H9 (cell line): ENCODE measurements around the gene ZP1. TPM values are rescaled to one million over a fixed set of nuclear protein-coding genes. Genes with fewer than 3 reads are reported as not detected.

ENCODE experiments used
- DNase-seq: peaks from one replicate; pipeline ENCODE4 v3.0.0-alpha.2; 2017
- H2AFZ ChIP-seq: one replicate; pipeline ENCODE4 v1.6.1; 2013; ENCODE audit warnings: mild to moderate bottlenecking, low read length, control low read depth, moderate library complexity
- H2AK5ac ChIP-seq: 2 replicates; pipeline ENCODE4 v1.6.1; 2013; ENCODE audit warnings: low read length, control low read depth, mixed read lengths; ENCODE audit not compliant: insufficient read length
- H2BK120ac ChIP-seq: one replicate; pipeline ENCODE4 v1.6.1; 2013; ENCODE audit warnings: low read depth, mild to moderate bottlenecking, low read length, control low read depth, inconsistent platforms; ENCODE audit not compliant: poor library complexity, severe bottlenecking
- H2BK12ac ChIP-seq: 2 replicates; pipeline ENCODE4 v1.6.1; 2013; ENCODE audit warnings: low read length, control low read depth, mixed read lengths, low read depth; ENCODE audit not compliant: insufficient read length
- H2BK15ac ChIP-seq: 2 replicates; pipeline ENCODE4 v1.6.1; 2013; ENCODE audit warnings: low read depth, low read length, control low read depth
- H2BK20ac ChIP-seq: one replicate; pipeline ENCODE4 v1.6.1; 2013; ENCODE audit warnings: low read depth, mild to moderate bottlenecking, low read length, control low read depth, inconsistent platforms; ENCODE audit not compliant: poor library complexity, severe bottlenecking
- H2BK5ac ChIP-seq: 2 replicates; pipeline ENCODE4 v1.6.1; 2013; ENCODE audit warnings: low read length, control low read depth, mixed read lengths; ENCODE audit not compliant: insufficient read length
- H3K14ac ChIP-seq: 2 replicates; pipeline ENCODE4 v1.6.1; 2013; ENCODE audit warnings: low read length, control low read depth; ENCODE audit not compliant: insufficient read depth
- H3K18ac ChIP-seq: 2 replicates; pipeline ENCODE4 v1.6.1; 2013; ENCODE audit warnings: low read depth, mild to moderate bottlenecking, mixed read lengths, low read length, control low read depth; ENCODE audit not compliant: insufficient read length
- H3K23ac ChIP-seq: 2 replicates; pipeline ENCODE4 v1.6.1; 2013; ENCODE audit warnings: low read length, control low read depth, mixed read lengths, low read depth; ENCODE audit not compliant: insufficient read length
- H3K23me2 ChIP-seq: 2 replicates; pipeline ENCODE4 v1.6.1; 2013; ENCODE audit warnings: low read depth, mild to moderate bottlenecking, mixed read lengths, low read length, control low read depth; ENCODE audit not compliant: insufficient read length, poor library complexity, severe bottlenecking
- H3K27ac ChIP-seq: 2 replicates; pipeline ENCODE4 v1.5.1; 2013; ENCODE audit warnings: low read length, control low read depth, mixed read lengths, low read depth; ENCODE audit not compliant: insufficient read length
- H3K27me3 ChIP-seq: 2 replicates; pipeline ENCODE4 v1.6.1; 2013; ENCODE audit warnings: low read length, control low read depth, inconsistent platforms; ENCODE audit not compliant: insufficient read depth
- H3K4ac ChIP-seq: 2 replicates; pipeline ENCODE4 v1.6.1; 2013; ENCODE audit warnings: low read depth, mild to moderate bottlenecking, control low read depth, inconsistent platforms, low read length, moderate library complexity
- H3K4me1 ChIP-seq: 2 replicates; pipeline ENCODE4 v1.6.1; 2013; ENCODE audit warnings: low read length, control low read depth, inconsistent platforms; ENCODE audit not compliant: insufficient read depth
- H3K4me2 ChIP-seq: 2 replicates; pipeline ENCODE4 v1.6.1; 2013; ENCODE audit warnings: low read length, control low read depth, mixed read lengths; ENCODE audit not compliant: insufficient read length, insufficient read depth
- H3K56ac ChIP-seq: 2 replicates; pipeline ENCODE4 v1.6.1; 2013; ENCODE audit warnings: low read depth, mild to moderate bottlenecking, mixed read lengths, low read length, control low read depth; ENCODE audit not compliant: insufficient read length
- H3K79me1 ChIP-seq: 2 replicates; pipeline ENCODE4 v1.6.1; 2013; ENCODE audit warnings: low read depth, mild to moderate bottlenecking, moderate library complexity, low read length, control low read depth, inconsistent platforms; ENCODE audit not compliant: insufficient read depth, poor library complexity, severe bottlenecking
- H3K79me2 ChIP-seq: 2 replicates; pipeline ENCODE4 v1.6.1; 2013; ENCODE audit warnings: low read length, control low read depth, inconsistent platforms; ENCODE audit not compliant: insufficient read depth
- H3K9ac ChIP-seq: 2 replicates; pipeline ENCODE4 v1.6.1; 2013; ENCODE audit warnings: low read length, control low read depth, mixed read lengths; ENCODE audit not compliant: insufficient read length; ENCODE audit errors: extremely low read depth
- H3K9me3 ChIP-seq: one replicate; pipeline ENCODE4 v1.6.1; 2013; ENCODE audit warnings: low read depth, low read length, inconsistent platforms; ENCODE audit not compliant: control insufficient read depth
- H3T11ph ChIP-seq: one replicate; pipeline ENCODE4 v1.6.1; 2013; ENCODE audit warnings: mild to moderate bottlenecking, low read length, control low read depth, inconsistent platforms
- H4K20me1 ChIP-seq: one replicate; pipeline ENCODE4 v1.6.1; 2013; ENCODE audit not compliant: control insufficient read depth, insufficient read length, insufficient read depth
- H4K5ac ChIP-seq: 2 replicates; pipeline ENCODE4 v1.6.1; 2013; ENCODE audit warnings: low read depth, mild to moderate bottlenecking, mixed read lengths, low read length, control low read depth; ENCODE audit not compliant: insufficient read length
- H4K8ac ChIP-seq: replicated peaks from 2 replicates; pipeline ENCODE4 v1.6.1; 2013; ENCODE audit warnings: low read length, control low read depth, mixed read lengths, low read depth; ENCODE audit not compliant: insufficient read length
- H4K91ac ChIP-seq: 2 replicates; pipeline ENCODE4 v1.6.1; 2013; ENCODE audit warnings: low read depth, mild to moderate bottlenecking, moderate library complexity, mixed read lengths, low read length, control low read depth; ENCODE audit not compliant: insufficient read length
- H3K27ac Mint-ChIP-seq, 3 experiments: 2 replicates in 2 of 3; 3 replicates in 1 of 3; pipeline ENCODE4 v1.8.0; 2020 to 2021; ENCODE audit warnings: mixed read lengths in 3 of 3, mild to moderate bottlenecking in 1 of 3, moderate library complexity in 1 of 3
- H3K27me3 Mint-ChIP-seq: 2 replicates; pipeline ENCODE4 v1.8.0; 2021; ENCODE audit warnings: low read depth, mild to moderate bottlenecking, moderate library complexity, mixed read lengths
- H3K36me3 Mint-ChIP-seq, 3 experiments: 2 replicates in 2 of 3; 3 replicates in 1 of 3; pipeline ENCODE4 v1.8.0; 2020 to 2021; ENCODE audit warnings: low read depth in 3 of 3, mixed read lengths in 3 of 3; ENCODE audit not compliant: insufficient read depth in 1 of 3
- H3K4me1 Mint-ChIP-seq, 2 experiments: 2 replicates each; pipeline ENCODE4 v1.8.0; 2020; ENCODE audit warnings: mixed read lengths in 2 of 2
- H3K4me3 Mint-ChIP-seq, 2 experiments: 2 replicates in 1 of 2; 3 replicates in 1 of 2; pipeline ENCODE4 v1.8.0; 2020 to 2021; ENCODE audit warnings: mild to moderate bottlenecking in 2 of 2, mixed read lengths in 2 of 2, moderate library complexity in 1 of 2
- H3K9me3 Mint-ChIP-seq, 2 experiments: 2 replicates in 1 of 2; 3 replicates in 1 of 2; pipeline ENCODE4 v1.8.0; 2020; ENCODE audit warnings: mild to moderate bottlenecking in 2 of 2, mixed read lengths in 2 of 2, moderate library complexity in 1 of 2
- CTCF ChIP-seq: fragments of 200-600 bp; sonication (generic); conservative IDR thresholded peaks from 3 replicates; pipeline ENCODE4 v1.8.0; 2021; ENCODE audit warnings: antibody characterized with exemption, mild to moderate bottlenecking
- WGBS: extraction: QIAGEN DNeasy Blood & Tissue Kit; methylation state at CpG from one replicate; pipeline ENCODE4 v1.1.7; 2013; ENCODE audit warnings: missing lambda C conversion rate, low lambda C conversion rate, mixed read lengths; ENCODE audit not compliant: insufficient read length; ENCODE audit errors: extremely low coverage; 5-methylcytosine and 5-hydroxymethylcytosine counted together
- total RNA-seq: library from RNA; stranded (reverse); gene quantifications from 2 replicates; pipeline ENCODE4 v1.2.1, GENCODE V29; 2021

Gene ZP1
- total RNA-seq, 1 experiment from 2014 or later, result not detected

DNA sequence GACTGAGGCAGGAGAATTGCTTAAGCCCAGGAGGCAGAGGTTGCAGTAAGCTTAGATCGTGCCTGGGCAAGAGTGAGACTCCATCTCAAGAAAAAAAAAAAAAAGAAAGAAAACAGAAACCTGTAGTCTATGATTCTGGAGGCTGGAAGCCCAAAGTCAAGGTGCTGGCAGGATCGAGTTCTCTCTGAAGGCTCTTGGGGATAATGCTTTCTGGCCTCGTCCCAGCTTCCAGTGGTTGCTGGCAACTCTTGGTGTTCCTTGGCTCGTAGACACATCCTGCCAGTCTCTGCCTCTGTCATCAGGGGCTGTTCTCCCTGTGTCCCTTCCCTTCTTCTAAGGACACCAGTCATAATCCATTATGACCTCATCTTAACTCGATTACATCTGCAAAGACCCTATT lies 42.2 kb upstream of the ZP1 start:
- H3K4me1 ChIP-seq, result no peaks in the 10 kb centered on the region
- H3K23ac ChIP-seq, result no peak overlapping the region
- H3K27ac ChIP-seq, result no peak overlapping the region
- Mint-ChIP-seq H3K27ac (no peak overlapping the region), H3K4me1 (no peaks in the 10 kb centered on the region), H3K36me3 (no peaks in the 10 kb centered on the region), H3K27me3 (peaks cover 6% of the 10 kb centered on the region), H3K9me3 (no peaks in the 10 kb centered on the region), H3K4me3 (no peak overlapping the region)
- TF ChIP-seq CTCF, result no peak
- no peak overlapping the region for H4K8ac ChIP-seq
- H3K79me1 ChIP-seq, result no peaks in the 10 kb centered on the region
- no peak overlapping the region for H2AFZ ChIP-seq
- no peak overlapping the region for H3K9ac ChIP-seq
- H4K91ac ChIP-seq, result no peak overlapping the region
- no peaks in the 10 kb centered on the region for H3K79me2 ChIP-seq
- H3K23me2 ChIP-seq, result no peaks in the 10 kb centered on the region
- no peaks in the 10 kb centered on the region for H4K20me1 ChIP-seq
- H2BK12ac ChIP-seq, result no peak overlapping the region
- H3T11ph ChIP-seq, result no peak overlapping the region
- WGBS, result no CpG with 5 or more reads among the region's 5 CpGs
- no peak overlapping the region for H2BK5ac ChIP-seq
- H3K4me2 ChIP-seq, result no peak overlapping the region
- H2BK15ac ChIP-seq, result no peak overlapping the region
- no peak overlapping the region for H2AK5ac ChIP-seq
- no peak overlapping the region for H3K14ac ChIP-seq
- no peak for DNase-seq
- no peak overlapping the region for H4K5ac ChIP-seq
- H3K18ac ChIP-seq, result no peak overlapping the region
- no peaks in the 10 kb centered on the region for H3K9me3 ChIP-seq
- H3K4ac ChIP-seq, result no peak overlapping the region
- no peak overlapping the region for H2BK120ac ChIP-seq
- H2BK20ac ChIP-seq, result no peak overlapping the region
- H3K27me3 ChIP-seq, result no peaks in the 10 kb centered on the region
- H3K56ac ChIP-seq, result no peak overlapping the region
